ENCODE data around the gene GRIK4. TPM values are rescaled to one million over a fixed set of nuclear protein-coding genes. Genes with fewer than 3 reads are reported as not detected.

GRIK4 gene
- total RNA-seq, 1 donor from 2014 or later = 4.3 TPM

- TF ChIP-seq CTCF (IDR thresholded peaks at IDR 0.05) = no peak
- Histone ChIP-seq H3K36me3 (no peaks in the 10 kb centered on the region), H3K27ac (no peak overlapping the region), H3K27me3 (peaks cover 11% of the 10 kb centered on the region), H3K9me3 (no peaks in the 10 kb centered on the region), H3K4me3 (no peak overlapping the region), H3K4me1 (no peaks in the 10 kb centered on the region)
- peak; percentile 26 for DNase-seq
- peak; percentile 17 for ATAC-seq
- intact Hi-C loops (cut with DNase I) = no loop called here
These were observed 11.6 kb downstream of the GRIK4 start for GRCh38 chr11:120523196-120523595.

DNA sequence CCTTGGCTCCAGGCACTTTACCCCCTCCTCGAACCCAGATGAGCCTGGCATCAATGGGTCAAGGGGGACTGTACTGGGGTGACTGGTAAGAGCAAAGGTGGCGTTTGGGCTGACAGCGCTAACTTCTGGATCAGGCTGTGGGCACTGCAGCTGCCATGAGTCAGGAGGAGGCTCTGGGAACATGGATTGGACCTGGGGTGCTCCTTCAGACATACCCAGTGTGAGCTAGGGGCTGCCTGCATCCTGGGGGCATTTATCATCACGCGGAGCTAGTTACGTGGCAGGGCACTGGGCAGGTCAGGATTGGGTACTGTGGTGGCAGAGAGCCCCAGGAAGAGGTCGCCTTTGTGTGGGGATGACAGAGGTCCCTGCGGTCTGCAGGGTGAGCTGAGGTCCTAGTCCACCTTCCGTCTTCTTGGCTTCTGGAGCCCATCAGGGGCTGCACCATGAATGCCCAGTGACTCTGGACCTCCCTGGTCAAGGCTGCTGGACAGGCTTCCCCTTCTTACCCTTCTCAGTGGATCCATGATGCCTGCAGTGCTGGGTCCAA is 13.1 kb downstream of the GRIK4 start:
- no peak overlapping the region for H3K4me3 ChIP-seq
- H3K36me3 ChIP-seq = no peaks in the 10 kb centered on the region
- peaks cover 14% of the 10 kb centered on the region for H3K27me3 ChIP-seq
- intact Hi-C loops (cut with DNase I) = no loop called here
- DNase-seq = peak; percentile 54
- no peaks in the 10 kb centered on the region for H3K9me3 ChIP-seq
- ATAC-seq = no peak
- H3K4me1 ChIP-seq = no peaks in the 10 kb centered on the region
- H3K27ac ChIP-seq = no peak overlapping the region
- TF ChIP-seq CTCF (IDR thresholded peaks at IDR 0.05) = no peak

DNA sequence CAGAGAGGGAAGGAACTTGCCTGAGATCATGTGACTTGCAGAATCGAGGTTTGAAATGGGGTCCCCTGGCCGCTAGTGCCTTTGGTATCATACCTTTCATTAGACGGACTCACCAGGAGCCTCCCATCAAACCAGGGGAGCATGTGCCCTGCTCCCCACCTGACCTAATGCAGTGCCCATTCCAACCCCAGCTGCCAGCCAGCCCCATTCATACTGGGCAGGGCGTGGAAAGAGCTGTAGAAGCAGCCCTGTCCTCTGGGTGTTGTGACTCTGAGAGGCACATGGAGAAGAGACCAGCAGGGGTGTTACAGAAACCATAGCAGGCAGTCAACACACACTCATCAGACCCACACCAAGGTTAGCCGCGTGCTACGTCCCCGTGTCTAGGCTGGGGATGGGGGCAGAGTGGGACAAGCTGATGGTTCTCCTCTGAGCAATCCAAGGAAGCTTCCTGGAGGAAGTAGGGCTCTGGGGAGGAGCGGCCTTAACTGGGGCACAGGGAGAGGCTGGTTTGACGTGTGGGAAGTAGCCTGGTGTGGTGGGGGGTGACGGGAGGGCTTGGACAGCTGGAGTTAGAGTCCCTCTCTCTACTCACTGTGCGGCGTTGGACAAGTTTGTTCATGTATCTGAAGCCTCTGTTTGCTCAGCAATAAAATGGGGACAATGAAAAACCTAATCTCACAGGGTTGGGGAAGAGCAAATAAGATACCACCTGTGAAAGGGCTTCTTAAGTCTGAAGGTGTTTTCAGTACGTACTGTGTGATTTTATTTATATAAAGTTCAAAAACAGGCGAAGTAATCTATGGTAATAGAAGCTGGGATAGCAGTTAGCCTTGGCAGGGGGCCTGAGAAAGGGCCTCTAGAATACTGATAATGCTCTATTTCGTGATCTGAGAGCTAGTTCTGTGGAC is 14.0 kb downstream of the GRIK4 start:
- DNase-seq (peak; percentile 44), ATAC-seq (no peak)
- peaks cover 11% of the 10 kb centered on the region for H3K27me3 ChIP-seq
- intact Hi-C loops (cut with DNase I) = no loop called here
- no peak overlapping the region for H3K27ac ChIP-seq
- H3K4me1 ChIP-seq = no peaks in the 10 kb centered on the region
- TF ChIP-seq CTCF (IDR thresholded peaks at IDR 0.05) = no peak
- no peaks in the 10 kb centered on the region for H3K36me3 ChIP-seq
- no peaks in the 10 kb centered on the region for H3K9me3 ChIP-seq
- no peak overlapping the region for H3K4me3 ChIP-seq

GRCh38 chr11:120526241-120526640 is 14.7 kb downstream of the GRIK4 start:
- TF ChIP-seq CTCF (IDR thresholded peaks at IDR 0.05) = no peak
- H3K4me1 ChIP-seq = no peaks in the 10 kb centered on the region

GRCh38 chr11:120527111-120527761 is 15.7 kb downstream of the GRIK4 start:
- Histone ChIP-seq H3K9me3 (no peaks in the 10 kb centered on the region), H3K4me3 (no peak overlapping the region), H3K36me3 (no peaks in the 10 kb centered on the region), H3K27ac (no peak overlapping the region), H3K4me1 (no peaks in the 10 kb centered on the region), H3K27me3 (peaks cover 9% of the 10 kb centered on the region)
- ATAC-seq = no peak
- no peak for TF ChIP-seq CTCF (IDR thresholded peaks at IDR 0.05)
- DNase-seq = no peak
- intact Hi-C loops (cut with DNase I) = no loop called here

More at GRCh38 chr11:120526241-120526640, 14.7 kb downstream of the GRIK4 start:
- intact Hi-C loops (cut with DNase I) = no loop called here
- H3K27ac ChIP-seq = no peak overlapping the region
- H3K9me3 ChIP-seq = no peaks in the 10 kb centered on the region
- H3K27me3 ChIP-seq = peaks cover 9% of the 10 kb centered on the region
- ATAC-seq = no peak
- no peaks in the 10 kb centered on the region for H3K36me3 ChIP-seq
- no peak overlapping the region for H3K4me3 ChIP-seq
- DNase-seq = peak; percentile 18

All from upper lobe of right lung (tissue), 1 donor.